ENCODE results near the gene SLC25A4.
"Not testable (repeated sequence)": the region's sequence is repeated elsewhere in the genome, so short reads cannot be mapped to it uniquely, and the experiment has no call there.

SLC25A4 gene

GRCh38 chr4:185186769-185187168 lies 43.7 kb downstream of the SLC25A4 start:
- DNase-seq: no peak

GRCh38 chr4:185189606-185190305 lies 46.7 kb downstream of the SLC25A4 start:
- DNase-seq: peak; percentile 49

- DNase-seq: peak; percentile 72
Observed at GRCh38 chr4:185190306-185190856, 47.3 kb downstream of the SLC25A4 start.

- no peak for DNase-seq
Observed at GRCh38 chr4:185192059-185192458, 49.0 kb downstream of the SLC25A4 start.

- DNase-seq: no peak
Observed at GRCh38 chr4:185194924-185195888, 52.1 kb downstream of the SLC25A4 start.

- DNase-seq: no peak
Observed at GRCh38 chr4:185196437-185196836, 53.4 kb downstream of the SLC25A4 start.

GRCh38 chr4:185198189-185198588 lies 55.1 kb downstream of the SLC25A4 start:
- DNase-seq: not testable (repeated sequence)
